H9 (cell line): ENCODE data around the gene FARS2. TPM values are rescaled to one million over a fixed set of nuclear protein-coding genes. Genes with fewer than 3 reads are reported as not detected.

Source experiments
- DNase-seq: peaks from one replicate; pipeline ENCODE4 v3.0.0-alpha.2; 2017
- H2AFZ ChIP-seq: one replicate; pipeline ENCODE4 v1.6.1; 2013; ENCODE audit warnings: mild to moderate bottlenecking, low read length, control low read depth, moderate library complexity
- H2AK5ac ChIP-seq: 2 replicates; pipeline ENCODE4 v1.6.1; 2013; ENCODE audit warnings: low read length, control low read depth, mixed read lengths; ENCODE audit not compliant: insufficient read length
- H2BK120ac ChIP-seq: one replicate; pipeline ENCODE4 v1.6.1; 2013; ENCODE audit warnings: low read depth, mild to moderate bottlenecking, low read length, control low read depth, inconsistent platforms; ENCODE audit not compliant: poor library complexity, severe bottlenecking
- H2BK12ac ChIP-seq: 2 replicates; pipeline ENCODE4 v1.6.1; 2013; ENCODE audit warnings: low read length, control low read depth, mixed read lengths, low read depth; ENCODE audit not compliant: insufficient read length
- H2BK15ac ChIP-seq: 2 replicates; pipeline ENCODE4 v1.6.1; 2013; ENCODE audit warnings: low read depth, low read length, control low read depth
- H2BK20ac ChIP-seq: one replicate; pipeline ENCODE4 v1.6.1; 2013; ENCODE audit warnings: low read depth, mild to moderate bottlenecking, low read length, control low read depth, inconsistent platforms; ENCODE audit not compliant: poor library complexity, severe bottlenecking
- H2BK5ac ChIP-seq: 2 replicates; pipeline ENCODE4 v1.6.1; 2013; ENCODE audit warnings: low read length, control low read depth, mixed read lengths; ENCODE audit not compliant: insufficient read length
- H3K14ac ChIP-seq: 2 replicates; pipeline ENCODE4 v1.6.1; 2013; ENCODE audit warnings: low read length, control low read depth; ENCODE audit not compliant: insufficient read depth
- H3K18ac ChIP-seq: 2 replicates; pipeline ENCODE4 v1.6.1; 2013; ENCODE audit warnings: low read depth, mild to moderate bottlenecking, mixed read lengths, low read length, control low read depth; ENCODE audit not compliant: insufficient read length
- H3K23ac ChIP-seq: 2 replicates; pipeline ENCODE4 v1.6.1; 2013; ENCODE audit warnings: low read length, control low read depth, mixed read lengths, low read depth; ENCODE audit not compliant: insufficient read length
- H3K23me2 ChIP-seq: 2 replicates; pipeline ENCODE4 v1.6.1; 2013; ENCODE audit warnings: low read depth, mild to moderate bottlenecking, mixed read lengths, low read length, control low read depth; ENCODE audit not compliant: insufficient read length, poor library complexity, severe bottlenecking
- H3K27ac ChIP-seq: 2 replicates; pipeline ENCODE4 v1.5.1; 2013; ENCODE audit warnings: low read length, control low read depth, mixed read lengths, low read depth; ENCODE audit not compliant: insufficient read length
- H3K27me3 ChIP-seq: 2 replicates; pipeline ENCODE4 v1.6.1; 2013; ENCODE audit warnings: low read length, control low read depth, inconsistent platforms; ENCODE audit not compliant: insufficient read depth
- H3K4ac ChIP-seq: 2 replicates; pipeline ENCODE4 v1.6.1; 2013; ENCODE audit warnings: low read depth, mild to moderate bottlenecking, control low read depth, inconsistent platforms, low read length, moderate library complexity
- H3K4me1 ChIP-seq: 2 replicates; pipeline ENCODE4 v1.6.1; 2013; ENCODE audit warnings: low read length, control low read depth, inconsistent platforms; ENCODE audit not compliant: insufficient read depth
- H3K4me2 ChIP-seq: 2 replicates; pipeline ENCODE4 v1.6.1; 2013; ENCODE audit warnings: low read length, control low read depth, mixed read lengths; ENCODE audit not compliant: insufficient read length, insufficient read depth
- H3K56ac ChIP-seq: 2 replicates; pipeline ENCODE4 v1.6.1; 2013; ENCODE audit warnings: low read depth, mild to moderate bottlenecking, mixed read lengths, low read length, control low read depth; ENCODE audit not compliant: insufficient read length
- H3K79me1 ChIP-seq: 2 replicates; pipeline ENCODE4 v1.6.1; 2013; ENCODE audit warnings: low read depth, mild to moderate bottlenecking, moderate library complexity, low read length, control low read depth, inconsistent platforms; ENCODE audit not compliant: insufficient read depth, poor library complexity, severe bottlenecking
- H3K79me2 ChIP-seq: 2 replicates; pipeline ENCODE4 v1.6.1; 2013; ENCODE audit warnings: low read length, control low read depth, inconsistent platforms; ENCODE audit not compliant: insufficient read depth
- H3K9ac ChIP-seq: 2 replicates; pipeline ENCODE4 v1.6.1; 2013; ENCODE audit warnings: low read length, control low read depth, mixed read lengths; ENCODE audit not compliant: insufficient read length; ENCODE audit errors: extremely low read depth
- H3K9me3 ChIP-seq: one replicate; pipeline ENCODE4 v1.6.1; 2013; ENCODE audit warnings: low read depth, low read length, inconsistent platforms; ENCODE audit not compliant: control insufficient read depth
- H3T11ph ChIP-seq: one replicate; pipeline ENCODE4 v1.6.1; 2013; ENCODE audit warnings: mild to moderate bottlenecking, low read length, control low read depth, inconsistent platforms
- H4K20me1 ChIP-seq: one replicate; pipeline ENCODE4 v1.6.1; 2013; ENCODE audit not compliant: control insufficient read depth, insufficient read length, insufficient read depth
- H4K5ac ChIP-seq: 2 replicates; pipeline ENCODE4 v1.6.1; 2013; ENCODE audit warnings: low read depth, mild to moderate bottlenecking, mixed read lengths, low read length, control low read depth; ENCODE audit not compliant: insufficient read length
- H4K8ac ChIP-seq: replicated peaks from 2 replicates; pipeline ENCODE4 v1.6.1; 2013; ENCODE audit warnings: low read length, control low read depth, mixed read lengths, low read depth; ENCODE audit not compliant: insufficient read length
- H4K91ac ChIP-seq: 2 replicates; pipeline ENCODE4 v1.6.1; 2013; ENCODE audit warnings: low read depth, mild to moderate bottlenecking, moderate library complexity, mixed read lengths, low read length, control low read depth; ENCODE audit not compliant: insufficient read length
- H3K27ac Mint-ChIP-seq, 3 experiments: 2 replicates in 2 of 3; 3 replicates in 1 of 3; pipeline ENCODE4 v1.8.0; 2020 to 2021; ENCODE audit warnings: mixed read lengths in 3 of 3, mild to moderate bottlenecking in 1 of 3, moderate library complexity in 1 of 3
- H3K27me3 Mint-ChIP-seq: 2 replicates; pipeline ENCODE4 v1.8.0; 2021; ENCODE audit warnings: low read depth, mild to moderate bottlenecking, moderate library complexity, mixed read lengths
- H3K36me3 Mint-ChIP-seq, 3 experiments: 2 replicates in 2 of 3; 3 replicates in 1 of 3; pipeline ENCODE4 v1.8.0; 2020 to 2021; ENCODE audit warnings: low read depth in 3 of 3, mixed read lengths in 3 of 3; ENCODE audit not compliant: insufficient read depth in 1 of 3
- H3K4me1 Mint-ChIP-seq, 2 experiments: 2 replicates each; pipeline ENCODE4 v1.8.0; 2020; ENCODE audit warnings: mixed read lengths in 2 of 2
- H3K4me3 Mint-ChIP-seq, 2 experiments: 2 replicates in 1 of 2; 3 replicates in 1 of 2; pipeline ENCODE4 v1.8.0; 2020 to 2021; ENCODE audit warnings: mild to moderate bottlenecking in 2 of 2, mixed read lengths in 2 of 2, moderate library complexity in 1 of 2
- H3K9me3 Mint-ChIP-seq, 2 experiments: 2 replicates in 1 of 2; 3 replicates in 1 of 2; pipeline ENCODE4 v1.8.0; 2020; ENCODE audit warnings: mild to moderate bottlenecking in 2 of 2, mixed read lengths in 2 of 2, moderate library complexity in 1 of 2
- CTCF ChIP-seq: fragments of 200-600 bp; sonication (generic); conservative IDR thresholded peaks from 3 replicates; pipeline ENCODE4 v1.8.0; 2021; ENCODE audit warnings: antibody characterized with exemption, mild to moderate bottlenecking
- WGBS: extraction: QIAGEN DNeasy Blood & Tissue Kit; methylation state at CpG from one replicate; pipeline ENCODE4 v1.1.7; 2013; ENCODE audit warnings: missing lambda C conversion rate, low lambda C conversion rate, mixed read lengths; ENCODE audit not compliant: insufficient read length; ENCODE audit errors: extremely low coverage; 5-methylcytosine and 5-hydroxymethylcytosine counted together
- total RNA-seq: library from RNA; stranded (reverse); gene quantifications from 2 replicates; pipeline ENCODE4 v1.2.1, GENCODE V29; 2021

FARS2 gene
- total RNA-seq, 1 experiment from 2014 or later = 8.5 TPM

GRCh38 chr6:5316951-5317350 is 55.6 kb downstream of the FARS2 start:
- Histone ChIP-seq H4K5ac (no peak overlapping the region), H3K9me3 (no peaks in the 10 kb centered on the region), H2AFZ (no peak overlapping the region), H2BK15ac (no peak overlapping the region), H4K20me1 (no peaks in the 10 kb centered on the region), H2BK20ac (no peak overlapping the region), H3K79me1 (no peaks in the 10 kb centered on the region), H4K91ac (no peak overlapping the region), H3K14ac (no peak overlapping the region), H3K18ac (no peak overlapping the region), H4K8ac (no peak overlapping the region), H3K27me3 (no peaks in the 10 kb centered on the region), H2BK12ac (no peak overlapping the region), H2BK5ac (no peak overlapping the region), H2BK120ac (no peak overlapping the region), H3K27ac (no peak overlapping the region), H3K4ac (no peak overlapping the region), H3T11ph (no peak overlapping the region), H3K4me2 (no peak overlapping the region), H3K79me2 (no peaks in the 10 kb centered on the region), H3K4me1 (peaks cover 9% of the 10 kb centered on the region; the same call in 1 of the 2 replicates), H3K56ac (no peak overlapping the region), H3K23ac (no peak overlapping the region), H3K9ac (no peak overlapping the region), H2AK5ac (no peak overlapping the region), H3K23me2 (no peaks in the 10 kb centered on the region)
- Mint-ChIP-seq H3K9me3 (peaks cover 0 to 4% of the 10 kb centered on the region in 2 experiments; a peak in 1 of 5 replicates), H3K4me3 (no peak overlapping the region), H3K36me3 (peaks cover 1 to 11% (median 5%) of the 10 kb centered on the region in 3 experiments; a peak in 5 of 7 replicates), H3K4me1 (peaks cover 25 to 41% of the 10 kb centered on the region in 2 experiments), H3K27me3 (no peaks in the 10 kb centered on the region; the same call in 1 of the 2 replicates), H3K27ac (no peak overlapping the region)
- no CpG with 5 or more reads among the region's 4 CpGs for WGBS
- DNase-seq = no peak
- TF ChIP-seq CTCF = no peak
